Neural cell (in vitro differentiated cells): ENCODE measurements around the gene MRTFA.

Source experiments
- CTCF ChIP-seq: fragments of 450-650 bp; IDR thresholded peaks from 2 replicates; pipeline ENCODE4 v1.5.1; 2014; ENCODE audit warnings: antibody characterized with exemption, mild to moderate bottlenecking, moderate library complexity; ENCODE audit not compliant: poor library complexity, severe bottlenecking
- EP300 ChIP-seq: fragments of 450-650 bp; conservative IDR thresholded peaks from 2 replicates; pipeline ENCODE4 v1.6.1; 2014; ENCODE audit warnings: antibody characterized with exemption, mild to moderate bottlenecking, moderate library complexity; ENCODE audit not compliant: poor library complexity, severe bottlenecking
- EZH2 ChIP-seq: fragments of 200-600, 300-800 bp; shearing (Covaris generic), sonication (generic); IDR thresholded peaks from 2 replicates; pipeline ENCODE4 v1.6.1; 2014; ENCODE audit warnings: antibody characterized with exemption, low read length, borderline replicate concordance, mild to moderate bottlenecking; ENCODE audit not compliant: insufficient read depth, poor library complexity, severe bottlenecking
- POLR2AphosphoS5 ChIP-seq: IDR thresholded peaks from 2 replicates; pipeline ENCODE4 v1.6.1; 2012
- RAD21 ChIP-seq: fragments of 450-650 bp; conservative IDR thresholded peaks from 2 replicates; pipeline ENCODE4 v1.6.1; 2014; ENCODE audit warnings: antibody characterized with exemption, mild to moderate bottlenecking, moderate library complexity
- SMC3 ChIP-seq: fragments of 450-650 bp; conservative IDR thresholded peaks from 2 replicates; pipeline ENCODE4 v1.6.1; 2014; ENCODE audit warnings: antibody characterized with exemption, mild to moderate bottlenecking, moderate library complexity; ENCODE audit not compliant: poor library complexity

- TF ChIP-seq CTCF, result no peak
- TF ChIP-seq POLR2AphosphoS5, result no peak
- no peak for TF ChIP-seq EZH2
- TF ChIP-seq EP300, result no peak
- TF ChIP-seq RAD21, result no peak
- TF ChIP-seq SMC3, result no peak
Measured at GRCh38 chr22:40417041-40417440, 219.5 kb downstream of the MRTFA start.
